Naive thymus-derived CD4-positive, alpha-beta T cell (primary cell): ENCODE results near the gene PEX6. TPM values are rescaled to one million over a fixed set of nuclear protein-coding genes. Genes with fewer than 3 reads are reported as not detected.

Source experiments
- ATAC-seq: fragments of 150-1000 bp; cut with Tn5 transposase; 2 replicates; pipeline ENCODE4 v1.10.0; 2021; ENCODE audit warnings: mild to moderate bottlenecking, moderate library complexity
- CTCF ChIA-PET: fragments of 350-600 bp; sonication (Branson Sonifier 250); formaldehyde crosslinking; loops from one replicate; lab custom pipeline; 2021; ENCODE audit warnings: antibody characterized with exemption; lab: Charles Lee
- POLR2A ChIA-PET: fragments of 350-600 bp; sonication (Branson Sonifier 250); formaldehyde crosslinking; loops from one replicate; lab custom pipeline; 2021; ENCODE audit warnings: antibody characterized with exemption, inconsistent platforms; lab: Charles Lee
- DNase-seq, 9 donors: peaks; one replicate each; pipeline versions ENCODE4 v3.0.0 to v3.0.0-alpha.2; 2020 to 2022; ENCODE audit warnings: mixed read lengths in 1 of 9
- H3K27ac ChIP-seq: one replicate; pipeline ENCODE4 v1.7.0; 2013; ENCODE audit warnings: mild to moderate bottlenecking, low read depth, low read length, moderate library complexity
- H3K27me3 ChIP-seq, 2 donors: one replicate each; pipeline ENCODE4 v1.7.0; 2013; ENCODE audit warnings: low read length in 2 of 2, mild to moderate bottlenecking in 2 of 2, moderate library complexity in 2 of 2; ENCODE audit not compliant: control insufficient read depth in 2 of 2, insufficient read depth in 2 of 2
- H3K36me3 ChIP-seq, 3 experiments: 1 replicate in 2 of 3; 2 replicates in 1 of 3; pipeline ENCODE4 v1.7.0; 2013; ENCODE audit warnings: low read length in 3 of 3, mild to moderate bottlenecking in 3 of 3, moderate library complexity in 1 of 3; ENCODE audit not compliant: insufficient read depth in 3 of 3, control insufficient read depth in 2 of 3
- H3K4me1 ChIP-seq, 2 donors: one replicate each; pipeline ENCODE4 v1.7.0; 2013; ENCODE audit warnings: low read length in 2 of 2, mild to moderate bottlenecking in 2 of 2, moderate library complexity in 1 of 2; ENCODE audit not compliant: control insufficient read depth in 2 of 2, insufficient read depth in 2 of 2
- H3K4me3 ChIP-seq: 2 replicates; pipeline ENCODE4 v1.7.0; 2013; ENCODE audit warnings: mild to moderate bottlenecking, low read length
- H3K9me3 ChIP-seq, 3 experiments: 1 replicate in 2 of 3; 2 replicates in 1 of 3; pipeline ENCODE4 v1.7.0; 2013; ENCODE audit warnings: low read length in 3 of 3; ENCODE audit not compliant: control insufficient read depth in 2 of 3
- H3K27ac Mint-ChIP-seq, 9 donors: one replicate each; pipeline ENCODE4 v1.8.0; 2020 to 2022; ENCODE audit warnings: mixed read lengths in 9 of 9, mild to moderate bottlenecking in 8 of 9, moderate library complexity in 5 of 9, inconsistent platforms in 2 of 9
- H3K27me3 Mint-ChIP-seq, 5 donors: one replicate each; pipeline ENCODE4 v1.8.0; 2021 to 2022; ENCODE audit warnings: mixed read lengths in 5 of 5, mild to moderate bottlenecking in 1 of 5
- H3K36me3 Mint-ChIP-seq, 5 donors: one replicate each; pipeline ENCODE4 v1.8.0; 2020 to 2022; ENCODE audit warnings: mixed read lengths in 5 of 5, mild to moderate bottlenecking in 3 of 5, inconsistent platforms in 1 of 5
- H3K4me1 Mint-ChIP-seq, 7 donors: one replicate each; pipeline ENCODE4 v1.8.0; 2020 to 2022; ENCODE audit warnings: mixed read lengths in 7 of 7, mild to moderate bottlenecking in 3 of 7, inconsistent platforms in 1 of 7
- H3K4me3 Mint-ChIP-seq, 10 donors: one replicate each; pipeline ENCODE4 v1.8.0; 2020 to 2022; ENCODE audit warnings: mild to moderate bottlenecking in 10 of 10, mixed read lengths in 10 of 10, moderate library complexity in 6 of 10, inconsistent platforms in 2 of 10
- H3K9me3 Mint-ChIP-seq, 11 donors: one replicate each; pipeline ENCODE4 v1.8.0; 2020 to 2022; ENCODE audit warnings: mixed read lengths in 11 of 11, mild to moderate bottlenecking in 4 of 11, inconsistent platforms in 1 of 11, moderate library complexity in 1 of 11
- intact Hi-C, 2 donors: fragments of 100-400 bp; cut with micrococcal nuclease; formaldehyde crosslinking; loops; one replicate each; pipeline ENCODE4 v1.15.1; 2023
- polyA plus RNA-seq, 2 donors: library from polyadenylated mRNA; unstranded; fragments of 300-500 nt; fragmentation: Illumina TruSeq; gene quantifications; one replicate each; pipeline ENCODE4 v1.2.3, GENCODE V29; 2021
- total RNA-seq, 6 experiments: library from RNA in 5 of 6; stranded (reverse) in 5 of 6; gene quantifications; 1 replicate in 5 of 6; 2 replicates in 1 of 6; pipeline ENCODE4 v1.2.3 and lab custom pipeline; 2021 to 2026

PEX6 gene
- total and polyA plus RNA-seq, 7 experiments from 2014 or later, result 14.1 to 42.3 (median 24.6) TPM

DNA sequence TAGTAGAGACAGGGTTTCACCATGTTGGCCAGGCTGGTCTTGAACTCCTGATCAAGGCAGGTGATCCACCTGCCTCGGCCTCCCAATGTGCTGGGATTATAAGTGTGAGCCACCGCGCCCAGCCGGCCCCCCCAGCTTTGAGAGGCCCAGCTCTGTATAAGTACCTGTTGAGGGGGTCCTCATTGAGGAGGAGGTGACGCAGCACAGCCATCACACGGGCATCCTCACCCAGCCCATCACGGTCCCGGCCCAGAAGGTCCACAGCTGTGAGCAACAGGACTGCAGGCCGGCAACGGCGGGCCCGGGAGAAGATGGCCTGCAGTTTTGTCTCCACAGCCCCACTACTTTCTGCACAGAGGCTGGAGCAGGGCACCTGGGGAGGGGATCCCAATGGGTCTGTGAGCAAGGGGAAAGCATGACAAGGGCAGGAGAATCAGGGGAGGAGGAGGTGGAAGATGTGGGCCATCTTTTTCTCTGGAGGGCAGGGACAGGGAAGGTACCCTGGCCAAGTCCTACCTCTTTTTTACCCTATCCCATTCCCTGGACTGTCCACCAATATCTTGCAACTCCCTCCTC, 10.8 kb downstream of the PEX6 start:
- no peak overlapping the region for H3K27ac ChIP-seq
- DNase-seq (no peak), ATAC-seq (no peak)
- no peaks in the 10 kb centered on the region for H3K27me3 ChIP-seq
- Mint-ChIP-seq H3K27me3 (no peaks in the 10 kb centered on the region), H3K36me3 (peaks cover 0 to 18% (median 4%) of the 10 kb centered on the region in 5 donors), H3K27ac (no peak overlapping the region), H3K9me3 (no peaks in the 10 kb centered on the region), H3K4me3 (no peak overlapping the region), H3K4me1 (peaks cover 0 to 7% (median 3%) of the 10 kb centered on the region in 7 donors)
- intact Hi-C loops, result no loop called here
- ChIA-PET CTCF (interaction anchor here (0.7 kb wide), 1 partner anchor 176 kb away, joined by 3 read pairs; no protein-coding TSS in a partner anchor), POLR2A (interaction anchor here (3.0 kb wide), 1 partner anchor 10 kb away, joined by 9 read pairs; the partner anchor contains the start of gene PEX6)
- H3K9me3 ChIP-seq, result no peaks in the 10 kb centered on the region
- peaks cover 0 to 61% (median 7%) of the 10 kb centered on the region in 3 experiments for H3K36me3 ChIP-seq
- no peak overlapping the region for H3K4me3 ChIP-seq
- H3K4me1 ChIP-seq, result no peaks in the 10 kb centered on the region

DNA sequence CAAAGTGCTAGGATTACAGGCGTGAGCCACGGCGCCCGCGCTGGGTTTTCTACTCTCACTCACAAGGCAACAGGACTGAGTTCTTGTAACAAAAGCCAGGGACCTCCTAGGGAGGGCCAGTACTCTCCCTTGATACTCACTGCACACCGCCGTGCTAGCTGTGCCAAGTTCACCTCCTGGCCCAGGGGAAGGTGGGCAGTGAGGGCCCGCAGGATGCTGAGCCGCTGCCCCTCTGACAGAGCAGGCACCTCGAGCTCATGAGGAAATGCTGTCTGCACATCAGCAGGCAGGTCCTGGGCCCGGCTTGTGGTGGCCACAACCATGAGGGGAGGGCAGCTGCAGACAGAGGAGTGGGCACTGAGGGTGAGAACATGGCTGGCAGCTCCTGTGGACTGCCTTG, 11.8 kb downstream of the PEX6 start:
- ATAC-seq (no peak), DNase-seq (no peak)
- no peak overlapping the region for H3K27ac Mint-ChIP-seq
- ChIA-PET CTCF (interaction anchor here (0.5 kb wide), 1 partner anchor 81 kb away, joined by 3 read pairs; no protein-coding TSS in a partner anchor), POLR2A (interaction anchor here (0.6 to 3.0 kb wide), 2 partner anchors 11 to 21 kb away, joined by 4 to 9 read pairs; partner anchors contain the start of gene PEX6)
- Histone ChIP-seq H3K4me3 (no peak overlapping the region), H3K9me3 (no peaks in the 10 kb centered on the region), H3K27me3 (no peaks in the 10 kb centered on the region), H3K36me3 (peaks cover 0 to 68% (median 7%) of the 10 kb centered on the region in 3 experiments), H3K27ac (no peak overlapping the region), H3K4me1 (no peaks in the 10 kb centered on the region)
- intact Hi-C loops, result no loop called here
- peaks cover 3 to 22% (median 5%) of the 10 kb centered on the region in 5 donors for H3K36me3 Mint-ChIP-seq
- no peaks in the 10 kb centered on the region for H3K9me3 Mint-ChIP-seq
- no peaks in the 10 kb centered on the region for H3K27me3 Mint-ChIP-seq
- H3K4me3 Mint-ChIP-seq, result no peak overlapping the region
- peaks cover 0 to 7% (median 3%) of the 10 kb centered on the region in 7 donors for H3K4me1 Mint-ChIP-seq

DNA sequence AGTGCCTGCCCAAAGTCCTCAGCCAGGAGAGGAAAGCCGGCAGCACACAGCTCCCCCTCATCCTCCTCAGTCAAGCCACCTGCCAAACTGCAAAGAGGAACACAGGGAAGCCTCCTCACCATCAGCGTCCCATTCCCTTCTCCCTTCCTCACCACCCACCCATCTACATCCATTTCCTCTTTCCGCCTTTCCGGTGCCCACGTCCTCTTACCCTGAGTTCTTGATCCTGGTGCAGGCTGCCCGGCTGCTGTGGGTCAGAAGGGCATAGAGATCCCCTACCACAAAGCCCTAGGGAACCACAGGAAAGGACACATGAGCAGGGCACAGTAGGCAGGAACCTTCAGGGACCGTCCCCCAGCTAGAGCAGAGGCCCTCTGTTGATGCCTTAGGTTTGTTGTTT, 12.4 kb downstream of the PEX6 start:
- Mint-ChIP-seq H3K4me1 (peaks cover 0 to 9% (median 5%) of the 10 kb centered on the region in 7 donors), H3K27ac (no peak overlapping the region)
- CTCF ChIA-PET, result interaction anchor here (0.5 to 1.9 kb wide), 2 partner anchors 18 to 81 kb away, joined by 3 to 4 read pairs; partner anchors contain the start of gene PPP2R5D

DNA sequence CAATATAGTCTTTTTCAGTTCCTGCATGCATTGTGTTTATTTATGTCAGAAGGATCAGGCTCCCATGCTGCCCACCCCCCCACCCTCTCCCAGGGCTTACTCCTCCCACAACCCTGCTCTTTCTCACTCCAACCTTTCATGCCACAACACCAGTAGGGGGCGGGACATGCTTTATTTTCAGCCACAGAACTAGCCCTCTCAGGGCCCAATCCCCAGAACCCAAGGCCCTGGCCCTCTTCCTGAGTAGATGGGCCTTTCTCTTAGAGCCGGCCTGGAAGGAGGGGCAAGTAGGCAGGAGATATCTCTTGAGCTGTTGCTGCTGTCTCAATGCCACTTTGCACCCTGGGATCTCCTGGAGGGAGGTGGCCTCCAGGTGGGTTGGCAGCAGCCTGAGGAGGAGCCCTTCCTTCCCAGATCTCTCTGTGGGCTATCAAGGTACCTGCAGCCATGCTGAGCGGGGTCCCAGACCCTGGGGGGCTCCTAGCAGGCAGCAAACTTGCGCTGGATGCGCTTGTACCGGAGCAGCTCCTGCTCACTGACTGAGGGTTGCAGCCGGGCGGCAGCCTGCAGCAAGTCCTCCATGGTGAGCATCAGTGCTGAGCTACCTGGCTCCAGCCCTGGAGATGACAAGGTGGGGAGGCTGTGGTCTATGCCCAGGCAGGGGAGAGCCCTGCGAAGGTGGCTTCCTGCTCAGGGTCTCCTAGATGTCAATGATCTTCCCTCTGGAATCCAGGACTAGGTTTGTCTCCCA, 15.0 kb downstream of the PEX6 start:
- peak; percentile 43 for ATAC-seq
- Histone ChIP-seq H3K9me3 (no peaks in the 10 kb centered on the region), H3K27me3 (no peaks in the 10 kb centered on the region), H3K27ac (no peak overlapping the region), H3K36me3 (peaks cover 0 to 63% (median 2%) of the 10 kb centered on the region in 3 experiments), H3K4me1 (peaks cover 0 to 5% of the 10 kb centered on the region in 2 donors), H3K4me3 (no peak overlapping the region)
- peaks cover 0 to 18% (median 0%) of the 10 kb centered on the region in 5 donors for H3K27me3 Mint-ChIP-seq
- CTCF ChIA-PET, result interaction anchor here (1.3 kb wide), 1 partner anchor 180 kb away, joined by 4 read pairs; no protein-coding TSS in a partner anchor
- POLR2A ChIA-PET, result interaction anchor here (0.6 to 1.5 kb wide), 2 partner anchors 15 to 33 kb away, joined by 3 to 7 read pairs; partner anchors contain the start of gene PEX6
- peaks cover 3 to 24% (median 5%) of the 10 kb centered on the region in 5 donors for H3K36me3 Mint-ChIP-seq
- H3K27ac Mint-ChIP-seq, result no peak overlapping the region
- H3K9me3 Mint-ChIP-seq, result no peaks in the 10 kb centered on the region
- H3K4me3 Mint-ChIP-seq, result no peak overlapping the region
- peak in 5 of 9 donors; percentile 14 to 46 (median 23) for DNase-seq
- intact Hi-C loops, result loop anchor here (2.0 to 5.0 kb wide), 2 partner anchors 62 to 179 kb away; no protein-coding TSS in a partner anchor
- H3K4me1 Mint-ChIP-seq, result peaks cover 0 to 24% (median 16%) of the 10 kb centered on the region in 7 donors

More for the DNA sequence above, 12.4 kb downstream of the PEX6 start:
- Histone ChIP-seq H3K9me3 (no peaks in the 10 kb centered on the region), H3K27ac (no peak overlapping the region), H3K36me3 (peaks cover 0 to 72% (median 7%) of the 10 kb centered on the region in 3 experiments), H3K4me1 (no peaks in the 10 kb centered on the region), H3K27me3 (no peaks in the 10 kb centered on the region), H3K4me3 (no peak overlapping the region)
- POLR2A ChIA-PET, result interaction anchor here (0.6 to 3.0 kb wide), 3 partner anchors 12 to 20 kb away, joined by 4 to 9 read pairs (median 6); partner anchors contain the start of gene PEX6
- no peaks in the 10 kb centered on the region for H3K27me3 Mint-ChIP-seq
- ATAC-seq (no peak), DNase-seq (no peak)
- peaks cover 3 to 25% (median 5%) of the 10 kb centered on the region in 5 donors for H3K36me3 Mint-ChIP-seq
- no peaks in the 10 kb centered on the region for H3K9me3 Mint-ChIP-seq
- no peak overlapping the region for H3K4me3 Mint-ChIP-seq
- intact Hi-C loops, result no loop called here

DNA sequence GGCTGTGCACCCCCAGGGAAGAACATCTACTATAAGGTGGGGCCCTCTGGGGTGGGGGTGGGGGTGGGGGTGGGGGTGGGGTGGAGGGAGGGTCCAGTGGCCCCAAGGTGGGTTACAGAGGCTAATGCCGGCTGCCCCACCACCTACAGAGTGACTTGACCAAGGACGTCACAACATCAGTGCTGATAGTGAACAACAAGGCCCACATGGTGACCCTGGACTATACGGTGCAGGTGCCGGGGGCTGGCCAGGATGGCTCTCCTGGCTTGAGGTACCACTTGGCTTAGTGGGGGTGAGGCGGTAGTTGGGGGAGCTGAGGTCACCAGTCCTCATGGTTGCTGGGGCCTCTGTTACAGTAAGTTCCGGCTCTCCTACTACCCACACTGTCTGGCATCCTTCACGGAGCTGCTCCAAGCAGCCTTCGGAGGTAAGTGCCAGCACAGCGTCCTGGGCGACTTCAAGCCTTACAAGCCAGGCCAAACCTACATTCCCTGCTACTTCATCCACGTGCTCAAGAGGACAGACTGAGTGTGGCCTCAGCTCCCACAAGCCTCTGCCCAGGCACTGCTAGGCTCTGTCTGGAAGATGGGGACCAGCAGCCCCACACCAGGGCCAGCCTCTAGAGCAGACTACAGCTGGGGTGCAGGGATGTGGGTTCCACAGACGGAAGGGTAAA, 15.7 kb downstream of the PEX6 start:
- Histone ChIP-seq H3K36me3 (peaks cover 0 to 56% (median 0%) of the 10 kb centered on the region in 3 experiments), H3K4me1 (peaks cover 0 to 5% of the 10 kb centered on the region in 2 donors), H3K9me3 (no peaks in the 10 kb centered on the region), H3K4me3 (no peak overlapping the region), H3K27me3 (no peaks in the 10 kb centered on the region), H3K27ac (no peak overlapping the region)
- intact Hi-C loops, result loop anchor here in 1 of 2 donors (5.0 kb wide), 1 partner anchor 61 kb away; no protein-coding TSS in a partner anchor
- ChIA-PET CTCF (no interaction called here), POLR2A (interaction anchor here (1.5 kb wide), 1 partner anchor 16 kb away, joined by 7 read pairs; the partner anchor contains the start of gene PEX6)
- H3K36me3 Mint-ChIP-seq, result peaks cover 3 to 21% (median 5%) of the 10 kb centered on the region in 5 donors
- no peaks in the 10 kb centered on the region for H3K9me3 Mint-ChIP-seq
- H3K27ac Mint-ChIP-seq, result no peak overlapping the region
- peaks cover 0 to 19% (median 0%) of the 10 kb centered on the region in 5 donors for H3K27me3 Mint-ChIP-seq
- H3K4me3 Mint-ChIP-seq, result no peak overlapping the region
- peaks cover 0 to 24% (median 16%) of the 10 kb centered on the region in 7 donors for H3K4me1 Mint-ChIP-seq
- DNase-seq (no peak), ATAC-seq (no peak)
